CD14-positive monocyte (primary cell): ENCODE data around the gene SEPTIN8. TPM values are rescaled to one million over a fixed set of nuclear protein-coding genes. Genes with fewer than 3 reads are reported as not detected.

Source experiments
- DNase-seq, 3 donors: peaks; one replicate each; pipeline ENCODE4 v3.0.0-alpha.2; 2011 to 2022
- H2AFZ ChIP-seq: 2 replicates; pipeline ENCODE4 v1.6.0; 2012; ENCODE audit warnings: mild to moderate bottlenecking, low read depth, low read length, inconsistent platforms; ENCODE audit not compliant: insufficient read depth, poor library complexity, severe bottlenecking
- H3K27ac ChIP-seq, 2 donors: 1 replicate in 1 of 2; 2 replicates in 1 of 2; pipeline ENCODE4 v1.5.1; 2012 to 2013; ENCODE audit warnings: low read length in 2 of 2, control low read depth in 1 of 2, inconsistent platforms in 1 of 2, low read depth in 1 of 2, mild to moderate bottlenecking in 1 of 2
- H3K27me3 ChIP-seq, 2 donors: one replicate each; pipeline versions ENCODE4 v1.6.0 to v1.6.1; 2011 to 2013; ENCODE audit warnings: low read length in 2 of 2; ENCODE audit not compliant: control insufficient read depth in 2 of 2, insufficient read depth in 2 of 2
- H3K36me3 ChIP-seq, 2 donors: replicated peaks in 1 of 2; 1 replicate in 1 of 2; 2 replicates in 1 of 2; pipeline versions ENCODE4 v1.5.1 to v1.6.1; 2012 to 2013; ENCODE audit warnings: low read length in 2 of 2, control low read depth in 1 of 2, inconsistent platforms in 1 of 2, mild to moderate bottlenecking in 1 of 2; ENCODE audit not compliant: insufficient read depth in 2 of 2, control insufficient read depth in 1 of 2
- H3K4me1 ChIP-seq, 2 donors: 1 replicate in 1 of 2; 2 replicates in 1 of 2; pipeline versions ENCODE4 v1.5.1 to v1.6.1; 2012 to 2013; ENCODE audit warnings: low read length in 2 of 2, control low read depth in 1 of 2, inconsistent platforms in 1 of 2, mild to moderate bottlenecking in 1 of 2, moderate library complexity in 1 of 2; ENCODE audit not compliant: insufficient read depth in 2 of 2, control insufficient read depth in 1 of 2
- H3K4me2 ChIP-seq: replicated peaks from 2 replicates; pipeline ENCODE3; 2012; ENCODE audit warnings: low read length, moderate library complexity, mild to moderate bottlenecking; ENCODE audit not compliant: poor library complexity, severe bottlenecking; ENCODE audit errors: extremely low read depth
- H3K4me3 ChIP-seq, 3 experiments: fragments of 200-600 bp in 1 of 3; sonication (generic) in 1 of 3; replicated peaks in 1 of 3; 1 replicate in 2 of 3; 2 replicates in 1 of 3; pipeline ENCODE4 v1.5.1; 2011 to 2013; ENCODE audit warnings: low read length in 3 of 3, mild to moderate bottlenecking in 3 of 3, control low read depth in 2 of 3, low read depth in 2 of 3, inconsistent platforms in 1 of 3, moderate library complexity in 1 of 3
- H3K79me2 ChIP-seq: 2 replicates; pipeline ENCODE4 v1.6.0; 2012; ENCODE audit warnings: mild to moderate bottlenecking, control low read depth, inconsistent platforms, low read length, moderate library complexity; ENCODE audit not compliant: insufficient read depth
- H3K9ac ChIP-seq: 2 replicates; pipeline ENCODE4 v1.6.0; 2017; ENCODE audit warnings: low read length, mild to moderate bottlenecking; ENCODE audit not compliant: insufficient read depth, poor library complexity, severe bottlenecking
- H3K9me3 ChIP-seq, 2 donors: replicated peaks in 1 of 2; 1 replicate in 1 of 2; 2 replicates in 1 of 2; pipeline versions ENCODE4 v1.5.1 to v1.6.1; 2012 to 2013; ENCODE audit warnings: low read length in 2 of 2, control low read depth in 1 of 2; ENCODE audit not compliant: control insufficient read depth in 1 of 2, insufficient read depth in 1 of 2
- H4K20me1 ChIP-seq: 2 replicates; pipeline ENCODE4 v1.6.0; 2012; ENCODE audit warnings: mild to moderate bottlenecking, low read length, control low read depth, moderate library complexity; ENCODE audit not compliant: insufficient read depth
- H3K27ac Mint-ChIP-seq, 7 donors: one replicate each; pipeline ENCODE4 v1.8.0; 2020; ENCODE audit warnings: mild to moderate bottlenecking in 7 of 7, mixed read lengths in 7 of 7, moderate library complexity in 6 of 7, inconsistent platforms in 2 of 7
- H3K27me3 Mint-ChIP-seq, 3 donors: one replicate each; pipeline ENCODE4 v1.8.0; 2021 to 2022; ENCODE audit warnings: low read depth in 3 of 3, mild to moderate bottlenecking in 3 of 3, mixed read lengths in 3 of 3, moderate library complexity in 3 of 3, inconsistent platforms in 1 of 3
- H3K36me3 Mint-ChIP-seq, 2 donors: one replicate each; pipeline ENCODE4 v1.8.0; 2020; ENCODE audit warnings: mixed read lengths in 2 of 2, inconsistent platforms in 1 of 2, mild to moderate bottlenecking in 1 of 2
- H3K4me1 Mint-ChIP-seq: one replicate; pipeline ENCODE4 v1.8.0; 2020; ENCODE audit warnings: mild to moderate bottlenecking, mixed read lengths
- H3K4me3 Mint-ChIP-seq, 2 donors: one replicate each; pipeline ENCODE4 v1.8.0; 2020; ENCODE audit warnings: mild to moderate bottlenecking in 2 of 2, mixed read lengths in 2 of 2, moderate library complexity in 1 of 2
- H3K9me3 Mint-ChIP-seq, 7 donors: one replicate each; pipeline ENCODE4 v1.8.0; 2020 to 2022; ENCODE audit warnings: mixed read lengths in 7 of 7, mild to moderate bottlenecking in 6 of 7, moderate library complexity in 6 of 7, inconsistent platforms in 2 of 7
- WGBS: methylation state at CpG from one replicate; pipeline ENCODE4 v1.1.5; 2013; ENCODE audit warnings: missing lambda C conversion rate; ENCODE audit not compliant: insufficient coverage; 5-methylcytosine and 5-hydroxymethylcytosine counted together
- intact Hi-C, 2 donors: fragments of 100-400 bp; cut with micrococcal nuclease; formaldehyde crosslinking; loops; one replicate each; pipeline versions ENCODE4 v1.15.0 to v1.15.1; 2023
- polyA plus RNA-seq, 3 donors: library from polyadenylated mRNA; depleted of rRNA in 1 of 3; unstranded in 2 of 3; stranded (reverse) in 1 of 3; fragments of 300-500 nt in 2 of 3; fragments of >200 nt in 1 of 3; fragmentation: Illumina TruSeq in 2 of 3; gene quantifications; 1 replicate in 2 of 3; 2 replicates in 1 of 3; pipeline ENCODE4 v1.2.3, GENCODE V29; 2012 to 2021
- TF ChIP-seq, protein P1 (sequence below): fragments of 200-600 bp; IDR thresholded peaks from one replicate; pipeline ENCODE4 v1.8.0; 2022; ENCODE audit warnings: antibody characterized with exemption, mild to moderate bottlenecking

Gene SEPTIN8
- polyA plus RNA-seq, 3 donors = 0.36 to 5.0 (median 0.54) TPM

GRCh38 chr5:132813599-132814502, 36.8 kb upstream of the SEPTIN8 start:
- Histone ChIP-seq H3K27me3 (peaks cover 46 to 82% of the 10 kb centered on the region in 2 donors), H3K4me1 (peaks cover 0 to 23% of the 10 kb centered on the region in 2 donors), H3K79me2 (no peaks in the 10 kb centered on the region), H2AFZ (peak overlapping the region; percentile 51), H3K27ac (no peak overlapping the region), H3K9me3 (peaks cover 4 to 19% of the 10 kb centered on the region in 2 donors), H3K9ac (peak overlapping the region; percentile 8), H3K4me2 (peak overlapping the region; percentile 57), H3K36me3 (no peaks in the 10 kb centered on the region), H4K20me1 (no peaks in the 10 kb centered on the region), H3K4me3 (peak overlapping the region in 1 of 3 experiments; percentile 50)
- H3K4me1 Mint-ChIP-seq = peaks cover 14% of the 10 kb centered on the region
- peaks cover 0 to 21% (median 9%) of the 10 kb centered on the region in 7 donors for H3K9me3 Mint-ChIP-seq
- intact Hi-C loops = loop anchor here in 1 of 2 donors (10.0 kb wide), 1 partner anchor 309 kb away; no protein-coding TSS in a partner anchor
- peak overlapping the region in 1 of 2 donors; percentile 65 for H3K4me3 Mint-ChIP-seq
- TF ChIP-seq, protein P1, sequence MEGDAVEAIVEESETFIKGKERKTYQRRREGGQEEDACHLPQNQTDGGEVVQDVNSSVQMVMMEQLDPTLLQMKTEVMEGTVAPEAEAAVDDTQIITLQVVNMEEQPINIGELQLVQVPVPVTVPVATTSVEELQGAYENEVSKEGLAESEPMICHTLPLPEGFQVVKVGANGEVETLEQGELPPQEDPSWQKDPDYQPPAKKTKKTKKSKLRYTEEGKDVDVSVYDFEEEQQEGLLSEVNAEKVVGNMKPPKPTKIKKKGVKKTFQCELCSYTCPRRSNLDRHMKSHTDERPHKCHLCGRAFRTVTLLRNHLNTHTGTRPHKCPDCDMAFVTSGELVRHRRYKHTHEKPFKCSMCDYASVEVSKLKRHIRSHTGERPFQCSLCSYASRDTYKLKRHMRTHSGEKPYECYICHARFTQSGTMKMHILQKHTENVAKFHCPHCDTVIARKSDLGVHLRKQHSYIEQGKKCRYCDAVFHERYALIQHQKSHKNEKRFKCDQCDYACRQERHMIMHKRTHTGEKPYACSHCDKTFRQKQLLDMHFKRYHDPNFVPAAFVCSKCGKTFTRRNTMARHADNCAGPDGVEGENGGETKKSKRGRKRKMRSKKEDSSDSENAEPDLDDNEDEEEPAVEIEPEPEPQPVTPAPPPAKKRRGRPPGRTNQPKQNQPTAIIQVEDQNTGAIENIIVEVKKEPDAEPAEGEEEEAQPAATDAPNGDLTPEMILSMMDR = no peak
- peaks cover 70 to 75% (median 71%) of the 10 kb centered on the region in 3 donors for H3K27me3 Mint-ChIP-seq
- H3K36me3 Mint-ChIP-seq = peaks cover 6 to 14% of the 10 kb centered on the region in 2 donors
- WGBS = 10% methylated on average over 110 of the region's 110 CpGs
- DNase-seq = no peak
- no peak overlapping the region for H3K27ac Mint-ChIP-seq

- peak within 1 kb of the TSS; percentile 8 for H3K9ac ChIP-seq
- Mint-ChIP-seq H3K4me1 (peaks cover 14% of the 10 kb centered on the region), H3K27ac (no peak within 1 kb of the TSS), H3K27me3 (peaks cover 65 to 74% (median 66%) of the 10 kb centered on the region in 3 donors), H3K36me3 (peaks cover 6 to 14% of the 10 kb centered on the region in 2 donors), H3K9me3 (peaks cover 0 to 19% (median 9%) of the 10 kb centered on the region in 7 donors), H3K4me3 (peak within 1 kb of the TSS; percentile 64 to 74)
- TF ChIP-seq, protein P1 = no peak
- H3K9me3 ChIP-seq = peaks cover 4 to 19% of the 10 kb centered on the region in 2 donors
- H3K36me3 ChIP-seq = no peaks in the 10 kb centered on the region
- intact Hi-C loops = loop anchor here in 1 of 2 donors (10.0 kb wide), 1 partner anchor 308 kb away; no protein-coding TSS in a partner anchor
- DNase-seq = no peak
- peak within 1 kb of the TSS in 1 of 3 experiments; percentile 50 for H3K4me3 ChIP-seq
- H3K27me3 ChIP-seq = peaks cover 50 to 79% of the 10 kb centered on the region in 2 donors
- H3K79me2 ChIP-seq = no peaks in the 10 kb centered on the region
- H4K20me1 ChIP-seq = no peaks in the 10 kb centered on the region
- WGBS = 3% methylated on average over 62 of the region's 68 CpGs
- peaks cover 0 to 23% of the 10 kb centered on the region in 2 donors for H3K4me1 ChIP-seq
- peak within 1 kb of the TSS; percentile 51 for H2AFZ ChIP-seq
- H3K4me2 ChIP-seq = peak within 1 kb of the TSS; percentile 57
- no peak within 1 kb of the TSS for H3K27ac ChIP-seq
These were observed 36.0 kb upstream of the SEPTIN8 start, which contains the start of gene SOWAHA for GRCh38 chr5:132812781-132813598. TSS of gene SOWAHA (plus strand) at chr5:132813302. CDS start at chr5:132813622, 320 bp downstream.
